Omental fat pad (tissue), 4 donors: ENCODE results near the gene ADK. TPM values are rescaled to one million over a fixed set of nuclear protein-coding genes. Genes with fewer than 3 reads are reported as not detected.

Source experiments
- ATAC-seq: fragments of 150-250 bp; one replicate; pipeline ENCODE4 v1.9.1; 2016; ENCODE audit warnings: mild to moderate bottlenecking, moderate library complexity; ENCODE audit not compliant: low FRiP score
- DNase-seq: peaks from one replicate; pipeline ENCODE4 v3.0.0-alpha.2; 2019; ENCODE audit warnings: low spot score
- total RNA-seq, 4 donors: library from RNA; depleted of rRNA; stranded (reverse); fragments of >200 nt; gene quantifications; one replicate each; pipeline ENCODE4 v1.1.0, GENCODE V29; 2016
- TF ChIP-seq, protein P1 (sequence below), 3 donors: fragments of 450-650 bp; IDR thresholded peaks; one replicate each; pipeline ENCODE4 v1.5.1; 2016 to 2017; ENCODE audit warnings: antibody characterized with exemption in 3 of 3, mild to moderate bottlenecking in 3 of 3, moderate library complexity in 2 of 3

ADK gene
- total RNA-seq, 4 donors from 2014 or later: 19.4 to 23.3 (median 22.0) TPM

DNA sequence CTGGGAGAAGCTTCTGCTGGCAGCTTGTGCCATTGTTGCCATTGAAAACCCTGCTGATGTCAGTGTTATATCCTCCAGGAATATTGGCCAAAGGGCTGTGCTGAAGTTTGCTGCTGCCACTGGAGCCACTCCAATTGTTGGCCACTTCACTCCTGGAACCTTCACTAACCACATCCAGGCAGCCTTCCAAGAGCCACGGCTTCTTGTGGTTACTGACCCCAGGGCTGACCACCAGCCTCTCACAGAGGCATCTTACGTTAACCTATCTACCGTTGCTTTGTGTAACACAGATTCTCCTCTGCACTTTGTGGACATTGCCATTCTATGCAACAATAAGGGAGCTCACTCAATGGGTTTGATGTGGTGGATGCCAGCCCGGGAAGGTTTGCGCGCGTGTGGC is 220.7 kb downstream of the ADK start:
- TF ChIP-seq, protein P1, sequence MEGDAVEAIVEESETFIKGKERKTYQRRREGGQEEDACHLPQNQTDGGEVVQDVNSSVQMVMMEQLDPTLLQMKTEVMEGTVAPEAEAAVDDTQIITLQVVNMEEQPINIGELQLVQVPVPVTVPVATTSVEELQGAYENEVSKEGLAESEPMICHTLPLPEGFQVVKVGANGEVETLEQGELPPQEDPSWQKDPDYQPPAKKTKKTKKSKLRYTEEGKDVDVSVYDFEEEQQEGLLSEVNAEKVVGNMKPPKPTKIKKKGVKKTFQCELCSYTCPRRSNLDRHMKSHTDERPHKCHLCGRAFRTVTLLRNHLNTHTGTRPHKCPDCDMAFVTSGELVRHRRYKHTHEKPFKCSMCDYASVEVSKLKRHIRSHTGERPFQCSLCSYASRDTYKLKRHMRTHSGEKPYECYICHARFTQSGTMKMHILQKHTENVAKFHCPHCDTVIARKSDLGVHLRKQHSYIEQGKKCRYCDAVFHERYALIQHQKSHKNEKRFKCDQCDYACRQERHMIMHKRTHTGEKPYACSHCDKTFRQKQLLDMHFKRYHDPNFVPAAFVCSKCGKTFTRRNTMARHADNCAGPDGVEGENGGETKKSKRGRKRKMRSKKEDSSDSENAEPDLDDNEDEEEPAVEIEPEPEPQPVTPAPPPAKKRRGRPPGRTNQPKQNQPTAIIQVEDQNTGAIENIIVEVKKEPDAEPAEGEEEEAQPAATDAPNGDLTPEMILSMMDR (IDR thresholded peaks at IDR 0.05): no peak
- DNase-seq (no peak), ATAC-seq (no peak)

DNA sequence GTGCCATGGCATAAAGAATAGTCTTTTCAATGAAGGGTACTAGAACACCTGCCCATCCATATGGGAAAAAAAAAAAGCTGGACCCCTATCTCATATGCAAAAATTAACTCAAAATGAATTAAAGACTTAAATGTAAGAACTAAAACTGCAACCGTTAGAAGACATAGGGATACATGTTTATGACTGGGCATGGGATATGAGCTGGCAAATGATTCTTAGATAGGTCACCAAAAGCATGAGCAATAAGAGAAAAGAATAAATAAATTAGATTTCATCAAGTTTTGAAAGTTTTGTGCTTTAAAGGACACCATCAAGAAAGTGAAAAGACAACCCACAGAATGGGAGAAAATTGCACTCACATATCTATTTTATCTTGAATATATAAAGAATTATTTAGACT is 222.0 kb downstream of the ADK start:
- TF ChIP-seq, protein P1 (IDR thresholded peaks at IDR 0.05): no peak
- ATAC-seq: no peak
- DNase-seq: no peak

DNA sequence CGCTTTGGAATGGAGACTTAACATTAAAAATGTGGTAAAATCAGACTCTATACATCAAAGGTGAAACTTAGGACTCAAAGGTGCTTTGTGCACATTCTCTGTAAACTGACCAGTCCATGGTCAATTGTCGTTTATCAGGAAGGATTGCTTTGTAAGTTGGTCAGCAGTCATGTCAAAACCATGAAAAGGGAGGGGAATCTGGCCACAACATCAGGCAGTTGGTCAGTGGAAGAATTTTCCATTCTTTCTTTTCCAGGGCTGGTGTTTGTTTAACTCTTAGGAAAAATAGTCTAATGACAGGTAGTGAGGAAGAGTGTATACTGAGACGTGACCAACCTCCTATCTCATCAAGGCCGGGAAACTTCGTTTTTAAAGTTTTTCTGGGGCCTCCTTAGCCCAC is 226.5 kb downstream of the ADK start:
- TF ChIP-seq, protein P1 (IDR thresholded peaks at IDR 0.05): no peak
- ATAC-seq: no peak
- no peak for DNase-seq

DNA sequence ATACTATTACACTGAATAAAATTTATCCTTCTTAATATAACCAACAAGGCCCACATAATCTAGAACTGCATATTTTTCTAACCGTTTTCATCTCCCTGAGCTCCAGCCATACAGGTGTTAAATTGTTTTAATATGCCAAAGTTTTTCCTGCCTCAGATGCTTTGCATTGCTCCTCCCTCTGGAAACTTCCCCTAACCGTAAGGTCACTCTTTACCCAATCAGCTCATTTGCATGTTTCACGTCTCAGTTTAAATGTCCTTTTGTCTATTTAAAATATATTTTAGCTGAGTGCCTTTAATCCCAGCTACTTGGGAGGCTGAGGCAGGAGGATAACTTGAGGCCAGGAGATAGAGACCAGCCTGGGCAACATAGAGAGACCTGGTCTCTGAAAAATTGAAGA is 228.5 kb downstream of the ADK start:
- ATAC-seq (no peak), DNase-seq (no peak)
- TF ChIP-seq, protein P1 (IDR thresholded peaks at IDR 0.05): no peak

DNA sequence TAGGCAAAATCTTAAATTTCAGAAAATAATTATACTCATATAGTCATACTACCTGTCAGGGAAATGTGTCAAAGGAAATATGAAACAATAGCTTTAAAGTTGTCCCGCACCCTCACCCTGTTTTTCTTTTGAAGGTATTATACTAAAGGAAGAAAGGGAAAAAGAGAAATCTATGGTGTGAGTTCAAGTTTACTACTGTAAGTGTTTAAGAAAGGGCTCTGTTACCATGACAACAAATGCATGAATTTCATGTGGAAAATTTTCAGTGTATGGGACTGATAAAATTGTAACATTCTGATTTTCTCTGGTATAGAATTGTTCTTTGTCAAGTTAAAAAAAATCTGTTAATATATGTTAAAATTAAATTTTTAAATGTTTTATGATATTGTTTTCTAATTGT is 229.8 kb downstream of the ADK start:
- no peak for DNase-seq
- TF ChIP-seq, protein P1 (IDR thresholded peaks at IDR 0.05): no peak
- no peak for ATAC-seq

DNA sequence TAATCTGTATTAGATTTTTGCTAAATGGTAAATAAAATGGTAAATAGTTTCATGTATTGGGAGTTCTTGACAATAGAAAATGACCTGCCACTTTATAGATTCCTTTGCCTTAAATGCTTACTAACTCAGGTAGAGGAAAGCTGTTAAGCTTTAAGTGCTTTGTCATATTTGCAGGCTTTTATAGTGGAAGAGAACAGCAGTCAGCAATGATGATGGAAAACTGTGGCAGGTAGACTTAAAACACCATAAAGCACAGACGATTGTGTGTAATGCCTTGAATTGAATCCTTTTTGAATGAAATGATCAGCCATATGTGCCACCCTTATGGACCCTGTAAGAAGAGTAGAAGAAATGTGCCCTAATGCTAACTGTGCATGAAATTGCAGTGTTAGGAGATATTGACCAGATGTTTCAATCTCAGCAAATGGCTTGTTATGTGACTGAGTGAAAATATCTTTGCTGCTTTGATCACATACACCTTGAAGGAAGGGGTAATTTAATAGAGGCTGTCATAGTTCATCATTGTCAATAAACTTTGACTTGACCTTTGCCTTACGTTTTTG is 230.4 kb downstream of the ADK start:
- no peak for ATAC-seq
- no peak for DNase-seq
- TF ChIP-seq, protein P1 (IDR thresholded peaks at IDR 0.05): no peak

DNA sequence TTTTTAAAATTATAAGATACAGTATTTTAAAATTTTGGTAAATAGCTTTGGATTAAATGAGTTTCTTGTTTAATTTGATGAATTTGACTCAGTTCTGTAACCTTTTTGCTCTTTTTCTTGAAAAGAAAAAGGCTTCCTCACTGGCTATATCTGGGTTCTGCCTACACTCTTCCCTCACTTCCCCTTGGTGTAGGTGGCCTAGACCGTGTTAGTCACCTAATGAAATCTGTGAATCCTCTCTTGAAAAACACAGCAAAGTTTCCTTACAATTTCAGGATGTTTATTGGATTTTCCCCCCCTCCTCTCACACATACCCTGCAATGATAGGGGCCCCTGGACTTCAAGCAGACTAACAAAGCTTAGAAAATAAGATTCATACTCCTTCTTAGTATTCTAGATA is 231.6 kb downstream of the ADK start:
- ATAC-seq: no peak
- TF ChIP-seq, protein P1 (IDR thresholded peaks at IDR 0.05): no peak
- no peak for DNase-seq
